ENCODE measurements around the gene GZMA.

DNA sequence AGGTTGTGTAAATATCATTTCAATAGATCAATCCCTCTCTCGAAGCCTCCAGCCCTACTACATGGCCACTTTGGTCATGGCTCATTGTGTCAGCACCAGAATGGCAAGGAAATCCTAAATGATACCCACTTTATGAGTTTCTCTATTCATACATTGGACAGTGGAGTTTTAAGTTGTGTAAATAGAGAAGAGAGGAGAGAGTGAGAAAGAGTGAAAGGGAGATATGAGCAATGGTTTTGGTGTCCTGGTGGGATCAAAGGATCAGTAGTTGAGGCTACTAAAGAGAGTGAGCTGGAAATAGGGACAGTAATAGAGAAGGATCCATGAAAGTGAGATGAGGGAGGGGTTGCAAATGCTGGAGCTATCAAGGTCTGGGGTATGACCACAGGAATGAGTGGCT lies 31.5 kb upstream of the GZMA start:
- TF ChIP-seq EZH2phosphoT487 (IDR thresholded peaks at IDR 0.05; ENCODE audit: borderline replicate concordance, low read length): no peak
- TF ChIP-seq, protein P1, sequence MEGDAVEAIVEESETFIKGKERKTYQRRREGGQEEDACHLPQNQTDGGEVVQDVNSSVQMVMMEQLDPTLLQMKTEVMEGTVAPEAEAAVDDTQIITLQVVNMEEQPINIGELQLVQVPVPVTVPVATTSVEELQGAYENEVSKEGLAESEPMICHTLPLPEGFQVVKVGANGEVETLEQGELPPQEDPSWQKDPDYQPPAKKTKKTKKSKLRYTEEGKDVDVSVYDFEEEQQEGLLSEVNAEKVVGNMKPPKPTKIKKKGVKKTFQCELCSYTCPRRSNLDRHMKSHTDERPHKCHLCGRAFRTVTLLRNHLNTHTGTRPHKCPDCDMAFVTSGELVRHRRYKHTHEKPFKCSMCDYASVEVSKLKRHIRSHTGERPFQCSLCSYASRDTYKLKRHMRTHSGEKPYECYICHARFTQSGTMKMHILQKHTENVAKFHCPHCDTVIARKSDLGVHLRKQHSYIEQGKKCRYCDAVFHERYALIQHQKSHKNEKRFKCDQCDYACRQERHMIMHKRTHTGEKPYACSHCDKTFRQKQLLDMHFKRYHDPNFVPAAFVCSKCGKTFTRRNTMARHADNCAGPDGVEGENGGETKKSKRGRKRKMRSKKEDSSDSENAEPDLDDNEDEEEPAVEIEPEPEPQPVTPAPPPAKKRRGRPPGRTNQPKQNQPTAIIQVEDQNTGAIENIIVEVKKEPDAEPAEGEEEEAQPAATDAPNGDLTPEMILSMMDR (IDR thresholded peaks at IDR 0.05; ENCODE audit: low read depth, low read length, poor library complexity, severe bottlenecking): no peak
